22Rv1 (cell line): ENCODE measurements around the gene MYLK3.

Source experiments
- CTCF ChIP-seq: fragments of 450-650 bp; IDR thresholded peaks from 2 replicates; pipeline ENCODE4 v1.5.1; 2017; ENCODE audit warnings: mild to moderate bottlenecking
- ZFX ChIP-seq: fragments of 450-650 bp; IDR thresholded peaks from 2 replicates; pipeline ENCODE4 v1.6.1; 2017; ENCODE audit warnings: antibody characterized with exemption, borderline replicate concordance

DNA sequence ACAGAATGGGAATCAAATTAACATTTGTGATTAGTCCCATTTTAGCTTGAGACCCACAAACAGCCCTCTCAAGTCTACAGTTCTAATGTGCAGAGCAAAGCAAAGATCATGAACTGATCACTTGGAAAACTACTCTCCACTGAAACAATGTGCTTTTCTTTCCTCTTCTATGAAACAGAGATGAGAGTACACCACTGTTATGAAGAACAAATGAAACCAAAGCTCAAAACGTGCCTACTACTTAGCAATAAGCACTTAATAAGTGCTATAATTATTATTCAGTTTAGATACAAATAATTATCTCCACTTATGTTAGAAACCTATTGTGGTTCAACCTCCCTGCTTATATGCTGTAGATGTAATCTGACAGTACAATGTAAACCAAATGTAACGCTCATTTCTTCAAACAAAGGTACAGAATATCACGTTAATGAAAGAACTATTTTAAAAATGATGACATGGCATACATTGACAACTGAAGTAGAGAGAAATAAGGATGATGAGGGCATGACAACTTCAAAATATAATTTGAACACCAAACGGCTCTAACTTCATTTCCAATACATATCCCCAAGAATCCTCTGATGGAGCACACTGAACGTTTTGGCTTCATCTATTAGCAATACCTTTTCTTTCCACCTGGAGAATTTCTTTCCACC lies 61.2 kb downstream of the MYLK3 start:
- TF ChIP-seq CTCF (no peak), ZFX (no peak)
